ENCODE data around the gene ARFGEF2.

- no peak for TF ChIP-seq CTCF (IDR thresholded peaks at IDR 0.05)
- TF ChIP-seq POLR2A (IDR thresholded peaks at IDR 0.05) = no peak
Measured at GRCh38 chr20:48889140-48889790, 32.2 kb upstream of the ARFGEF2 start.

Data from lower leg skin (tissue), 3 donors.